PC-3 (cell line): ENCODE measurements around the gene TBC1D14. TPM values are rescaled to one million over a fixed set of nuclear protein-coding genes. Genes with fewer than 3 reads are reported as not detected.

Source experiments
- ATAC-seq: fragments of 200-7000 bp; cut with Tn5 transposase; 2 replicates; pipeline ENCODE4 v1.9.1; 2020; ENCODE audit warnings: mild to moderate bottlenecking, moderate library complexity
- BruUV-seq: library from RNA; stranded (reverse); fragments of 400-500 nt; replicated peaks from 2 replicates; lab custom pipeline; 2021; lab: Mats Ljungman, UMichigan
- CTCF ChIA-PET: fragments of 300-600 bp; sonication (Branson Sonifier 250); formaldehyde crosslinking; loops from one replicate; lab custom pipeline; 2022; ENCODE audit warnings: antibody characterized with exemption; lab: Charles Lee
- POLR2A ChIA-PET: fragments of 300-600 bp; sonication (Branson Sonifier 250); formaldehyde crosslinking; loops from one replicate; lab custom pipeline; 2022; ENCODE audit warnings: antibody characterized with exemption; ENCODE audit not compliant: unreplicated experiment; lab: Charles Lee
- DNase-seq: peaks from one replicate; pipeline ENCODE4 v3.0.0-alpha.2; 2015
- H2AFZ ChIP-seq: fragments of 300-600 bp; sonication (generic); 2 replicates; pipeline ENCODE4 v1.6.0; 2016; ENCODE audit warnings: antibody characterized with exemption, low read length
- H3F3A ChIP-seq: fragments of 300-600 bp; sonication (generic); one replicate; pipeline ENCODE4 v1.6.0; 2017; ENCODE audit warnings: antibody characterized with exemption, low read length, control low read depth, mild to moderate bottlenecking; ENCODE audit not compliant: unreplicated experiment
- H3K27ac ChIP-seq: fragments of 300-600 bp; sonication (generic); 2 replicates; pipeline ENCODE4 v1.5.1; 2016; ENCODE audit warnings: mild to moderate bottlenecking, low read length
- H3K27me3 ChIP-seq: fragments of 300-600 bp; sonication (generic); 2 replicates; pipeline ENCODE4 v1.6.1; 2016; ENCODE audit warnings: low read length, mixed read lengths
- H3K36me3 ChIP-seq: fragments of 300-600 bp; sonication (generic); 2 replicates; pipeline ENCODE4 v1.6.1; 2016; ENCODE audit warnings: low read depth, mixed run types, low read length, mixed read lengths
- H3K4me1 ChIP-seq: fragments of 300-600 bp; sonication (generic); 2 replicates; pipeline ENCODE4 v1.5.1; 2016; ENCODE audit warnings: low read length; ENCODE audit not compliant: insufficient read depth
- H3K4me2 ChIP-seq: fragments of 300-600 bp; sonication (generic); 2 replicates; pipeline ENCODE4 v1.6.0; 2016; ENCODE audit warnings: low read length
- H3K4me3 ChIP-seq: fragments of 300-600 bp; sonication (generic); 2 replicates; pipeline ENCODE4 v1.5.1; 2016; ENCODE audit warnings: mild to moderate bottlenecking, low read length, mixed read lengths
- H3K79me2 ChIP-seq: fragments of 300-600 bp; sonication (generic); 2 replicates; pipeline ENCODE4 v1.6.1; 2017; ENCODE audit warnings: low read length, mixed read lengths
- H3K9ac ChIP-seq: fragments of 300-600 bp; sonication (generic); 2 replicates; pipeline ENCODE4 v1.6.0; 2016; ENCODE audit warnings: mild to moderate bottlenecking, low read length
- H3K9me2 ChIP-seq: fragments of 300-600 bp; sonication (generic); replicated peaks from 2 replicates; pipeline ENCODE4 v1.6.1; 2016; ENCODE audit warnings: mixed run types, low read length, mixed read lengths
- H3K9me3 ChIP-seq: fragments of 300-600 bp; sonication (generic); 2 replicates; pipeline ENCODE4 v1.6.1; 2016; ENCODE audit warnings: low read length, mixed read lengths
- H4K20me1 ChIP-seq: fragments of 300-600 bp; sonication (generic); 2 replicates; pipeline ENCODE4 v1.6.1; 2016; ENCODE audit warnings: low read length, mixed read lengths
- EZH2 ChIP-seq: fragments of 300-600 bp; sonication (generic); IDR thresholded peaks from one replicate; pipeline ENCODE4 v1.6.1; 2017; ENCODE audit warnings: antibody characterized with exemption, mild to moderate bottlenecking, low read length; ENCODE audit not compliant: unreplicated experiment
- EZH2phosphoT487 ChIP-seq: fragments of 300-600 bp; sonication (generic); IDR thresholded peaks from 2 replicates; pipeline ENCODE4 v1.6.1; 2018; ENCODE audit warnings: mild to moderate bottlenecking, antibody characterized with exemption, low read length, borderline replicate concordance
- intact Hi-C: fragments of 100-400 bp; cut with micrococcal nuclease; formaldehyde crosslinking; loops from 2 replicates; pipeline ENCODE4 v1.9.0; 2023
- total RNA-seq: library from RNA; depleted of rRNA; stranded (reverse); fragments of >200 nt; gene quantifications from 2 replicates; pipeline ENCODE4 v1.2.3, GENCODE V29; 2014
- TF ChIP-seq, protein P1 (sequence below): fragments of 300-600 bp; sonication (generic); conservative IDR thresholded peaks from 2 replicates; pipeline ENCODE4 v1.5.1; 2017; ENCODE audit warnings: antibody characterized with exemption, low read depth, mild to moderate bottlenecking, low read length

TBC1D14 gene
- total RNA-seq, 1 experiment from 2014 or later, result 33.0 TPM

DNA sequence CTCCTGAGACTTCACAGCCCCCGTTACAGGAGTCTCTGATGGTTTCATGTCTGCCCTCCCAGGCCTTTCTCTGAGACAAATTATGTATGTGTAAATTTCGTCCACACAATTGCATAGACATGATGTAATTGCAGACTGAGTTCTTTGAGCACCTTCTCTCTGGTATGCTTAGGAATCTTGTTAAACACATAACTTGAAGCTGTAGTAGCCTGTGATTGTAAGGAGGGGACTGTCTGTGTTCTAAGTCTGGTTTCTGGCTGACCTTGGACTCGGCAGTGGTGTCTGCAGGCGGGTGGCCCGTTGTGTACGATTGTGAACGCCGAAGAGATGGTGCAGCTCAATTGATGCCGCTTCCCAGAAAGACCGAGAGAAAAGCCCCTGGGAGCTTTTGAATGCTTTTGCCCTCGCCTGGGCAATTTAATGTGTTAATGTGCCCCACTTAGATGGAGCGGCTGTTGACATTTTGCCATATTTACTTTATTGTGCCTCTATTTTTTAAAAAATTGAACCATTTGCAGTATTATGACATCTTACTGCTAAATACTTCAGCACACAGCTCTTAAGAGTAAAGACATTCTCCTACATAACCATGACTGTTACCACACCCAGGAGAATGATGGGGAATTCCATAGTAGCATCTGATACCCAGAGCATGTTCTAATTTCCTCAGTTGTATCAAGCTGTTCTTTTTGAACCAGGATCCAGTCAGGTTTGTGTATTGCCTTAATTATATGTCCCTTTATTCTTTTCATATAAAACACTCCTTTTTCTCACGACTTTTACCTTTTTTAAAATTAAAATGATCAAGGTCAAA, 75.2 kb downstream of the TBC1D14 start:
- no peak overlapping the region for H2AFZ ChIP-seq
- intact Hi-C loops, result loop anchor here (5.0 kb wide), 2 partner anchors 78 to 82 kb away; partner anchors contain the start of genes GRPEL1 and TBC1D14
- ChIA-PET POLR2A (no interaction called here), CTCF (no interaction called here)
- no peak overlapping the region for H3K9ac ChIP-seq
- H3K4me1 ChIP-seq, result peaks cover 29% of the 10 kb centered on the region
- H3K27ac ChIP-seq, result no peak overlapping the region
- H3K79me2 ChIP-seq, result peaks cover 45% of the 10 kb centered on the region
- H3F3A ChIP-seq, result no peaks in the 10 kb centered on the region
- no peaks in the 10 kb centered on the region for H4K20me1 ChIP-seq
- H3K9me3 ChIP-seq, result no peaks in the 10 kb centered on the region
- no peak for TF ChIP-seq EZH2phosphoT487
- no peak for TF ChIP-seq EZH2
- TF ChIP-seq, protein P1, sequence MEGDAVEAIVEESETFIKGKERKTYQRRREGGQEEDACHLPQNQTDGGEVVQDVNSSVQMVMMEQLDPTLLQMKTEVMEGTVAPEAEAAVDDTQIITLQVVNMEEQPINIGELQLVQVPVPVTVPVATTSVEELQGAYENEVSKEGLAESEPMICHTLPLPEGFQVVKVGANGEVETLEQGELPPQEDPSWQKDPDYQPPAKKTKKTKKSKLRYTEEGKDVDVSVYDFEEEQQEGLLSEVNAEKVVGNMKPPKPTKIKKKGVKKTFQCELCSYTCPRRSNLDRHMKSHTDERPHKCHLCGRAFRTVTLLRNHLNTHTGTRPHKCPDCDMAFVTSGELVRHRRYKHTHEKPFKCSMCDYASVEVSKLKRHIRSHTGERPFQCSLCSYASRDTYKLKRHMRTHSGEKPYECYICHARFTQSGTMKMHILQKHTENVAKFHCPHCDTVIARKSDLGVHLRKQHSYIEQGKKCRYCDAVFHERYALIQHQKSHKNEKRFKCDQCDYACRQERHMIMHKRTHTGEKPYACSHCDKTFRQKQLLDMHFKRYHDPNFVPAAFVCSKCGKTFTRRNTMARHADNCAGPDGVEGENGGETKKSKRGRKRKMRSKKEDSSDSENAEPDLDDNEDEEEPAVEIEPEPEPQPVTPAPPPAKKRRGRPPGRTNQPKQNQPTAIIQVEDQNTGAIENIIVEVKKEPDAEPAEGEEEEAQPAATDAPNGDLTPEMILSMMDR, result no peak
- H3K9me2 ChIP-seq, result no peaks in the 10 kb centered on the region
- H3K36me3 ChIP-seq, result no peaks in the 10 kb centered on the region
- peak overlapping the region; percentile 99; the same call in 1 of the 2 replicates for H3K4me3 ChIP-seq
- no peaks in the 10 kb centered on the region for H3K27me3 ChIP-seq
- no peak for DNase-seq
- ATAC-seq, result no peak
- no TSS peak for BruUV-seq
- peak overlapping the region; percentile 88 for H3K4me2 ChIP-seq

DNA sequence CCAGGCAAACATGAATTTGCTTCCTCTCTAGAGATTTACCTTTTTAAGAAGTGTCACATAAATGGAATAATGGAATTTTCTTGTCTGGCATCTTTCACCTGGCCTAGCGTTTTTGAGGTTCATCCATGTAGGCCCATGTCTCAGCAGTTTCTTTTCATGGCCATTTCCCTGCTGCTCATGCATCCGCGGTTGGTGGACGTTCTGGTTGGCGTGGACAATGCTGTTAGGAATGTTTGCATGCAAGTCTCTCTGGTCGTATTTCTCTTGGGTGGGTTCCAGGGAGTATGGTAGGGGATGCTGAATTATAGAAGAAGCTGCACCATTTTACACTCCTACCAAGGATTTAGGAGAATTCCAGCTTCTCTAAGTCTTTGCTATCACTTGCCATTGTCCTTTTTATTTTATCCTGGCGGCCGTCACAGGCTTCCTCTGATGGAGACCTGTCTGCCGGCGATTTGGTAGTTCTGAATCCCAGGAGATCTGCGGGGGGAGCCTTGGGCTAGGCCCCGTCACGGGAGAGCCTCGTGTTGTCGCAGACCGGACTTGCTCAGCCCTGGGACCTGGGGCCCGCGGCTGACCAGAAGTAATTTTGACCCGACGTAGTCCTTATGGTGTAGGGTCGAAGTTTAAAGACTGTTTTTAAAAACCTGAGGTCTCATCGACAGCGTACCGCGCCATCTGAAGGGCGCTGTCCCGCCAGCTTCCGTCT, 76.6 kb downstream of the TBC1D14 start:
- Histone ChIP-seq H4K20me1 (no peaks in the 10 kb centered on the region), H3K36me3 (no peaks in the 10 kb centered on the region), H3K4me3 (peak overlapping the region; percentile 99), H3K9me3 (no peaks in the 10 kb centered on the region), H3K4me2 (peak overlapping the region; percentile 88), H3K4me1 (peaks cover 35% of the 10 kb centered on the region), H3K9me2 (no peaks in the 10 kb centered on the region), H3K27me3 (no peaks in the 10 kb centered on the region), H3F3A (no peaks in the 10 kb centered on the region), H3K9ac (peak overlapping the region; percentile 90), H3K79me2 (peaks cover 59% of the 10 kb centered on the region), H3K27ac (peak overlapping the region; percentile 81), H2AFZ (peak overlapping the region; percentile 94)
- CTCF ChIA-PET, result interaction anchor here (1.2 kb wide), 1 partner anchor 57 kb away, joined by 3 read pairs; a partner anchor contains a TSS
- no peak for TF ChIP-seq EZH2phosphoT487
- TF ChIP-seq EZH2, result no peak
- TF ChIP-seq, protein P1, result no peak
- peak; percentile 25 for DNase-seq
- ATAC-seq, result peak; percentile 35
- intact Hi-C loops, result loop anchor here (5.0 kb wide), 2 partner anchors 79 to 81 kb away; partner anchors contain the start of genes GRPEL1 and TBC1D14
- BruUV-seq, result TSS peak; percentile 88
- POLR2A ChIA-PET, result interaction anchor here (0.6 to 0.9 kb wide), 4 partner anchors 12 to 77 kb away, joined by 5 to 13 read pairs (median 5); a partner anchor contains a TSS
